Activated naive CD4-positive, alpha-beta T cell treated with anti-CD3 and anti-CD28 coated beads, Interleukin-2, amount 50 U/mL, for 16 hours (primary cell): Measurements from ENCODE around the gene IBA57.
"Not testable (repeated sequence)": the region's sequence is repeated elsewhere in the genome, so short reads cannot be mapped to it uniquely, and the experiment has no call there.

Experiments used
- DNase-seq: peaks from one replicate; pipeline ENCODE4 v3.0.0-alpha.2; 2020

The IBA57 gene

DNA sequence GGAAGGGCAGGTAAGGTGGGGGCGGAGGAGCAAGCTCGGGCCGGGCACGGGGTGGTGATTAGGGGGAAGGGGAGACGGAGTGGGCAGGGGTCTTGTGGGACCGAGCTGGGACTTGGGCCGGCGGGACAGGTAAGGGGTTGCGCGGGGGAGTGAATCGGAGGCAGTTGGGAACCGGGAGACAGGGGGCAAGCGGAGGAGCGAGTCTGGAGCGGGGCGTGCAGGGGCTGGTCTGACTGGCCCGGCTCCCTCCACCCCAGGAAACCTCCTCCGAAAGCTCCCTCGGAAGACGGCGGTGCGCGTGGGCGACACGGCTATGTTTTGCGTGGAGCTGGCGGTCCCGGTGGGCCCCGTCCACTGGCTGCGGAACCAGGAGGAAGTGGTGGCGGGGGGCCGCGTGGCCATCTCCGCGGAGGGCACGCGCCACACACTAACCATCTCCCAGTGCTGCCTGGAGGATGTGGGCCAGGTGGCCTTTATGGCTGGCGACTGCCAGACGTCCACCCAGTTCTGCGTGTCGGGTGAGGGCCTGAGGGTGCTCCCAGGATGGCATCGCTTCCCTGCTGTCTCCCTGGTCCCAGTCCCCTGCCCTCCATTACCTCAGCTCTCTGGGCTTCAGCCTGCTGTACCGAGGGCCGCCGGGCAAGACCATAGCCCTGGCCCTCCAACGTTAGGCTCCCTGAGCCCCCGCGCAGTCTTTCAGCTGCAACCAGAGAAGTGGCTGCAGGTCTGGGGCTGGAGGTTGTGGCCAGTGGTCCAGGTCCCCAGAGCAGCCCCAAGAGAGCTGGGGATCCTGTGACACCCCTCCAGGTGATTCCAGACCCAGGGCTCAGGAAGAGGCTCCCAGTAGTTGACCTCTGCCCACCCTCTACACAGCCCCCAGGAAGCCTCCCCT is 48.6 kb downstream of the IBA57 start:
- no peak for DNase-seq

- no peak for DNase-seq
Observed at GRCh38 chr1:228214921-228215662, 49.5 kb downstream of the IBA57 start.

DNA sequence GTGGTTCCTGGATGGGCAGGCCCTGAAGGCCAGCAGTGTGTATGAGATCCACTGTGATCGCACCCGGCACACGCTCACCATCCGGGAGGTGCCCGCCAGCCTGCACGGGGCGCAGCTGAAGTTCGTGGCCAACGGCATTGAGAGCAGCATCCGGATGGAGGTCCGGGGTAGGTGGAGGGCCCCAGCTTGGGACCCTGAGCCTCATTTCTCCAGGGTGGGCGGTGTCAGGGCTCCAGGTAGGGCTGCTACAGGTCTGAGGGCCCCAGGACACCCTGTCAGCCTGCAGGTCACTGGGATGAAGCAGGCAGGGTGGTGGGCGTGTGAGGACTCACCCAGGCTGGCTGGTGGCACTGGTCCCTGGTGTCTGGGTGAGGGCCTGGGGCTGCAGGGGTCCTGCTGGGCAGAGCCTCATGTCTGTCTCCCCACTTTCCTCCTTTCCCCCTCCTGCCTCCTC is 50.1 kb downstream of the IBA57 start:
- DNase-seq = no peak

DNA sequence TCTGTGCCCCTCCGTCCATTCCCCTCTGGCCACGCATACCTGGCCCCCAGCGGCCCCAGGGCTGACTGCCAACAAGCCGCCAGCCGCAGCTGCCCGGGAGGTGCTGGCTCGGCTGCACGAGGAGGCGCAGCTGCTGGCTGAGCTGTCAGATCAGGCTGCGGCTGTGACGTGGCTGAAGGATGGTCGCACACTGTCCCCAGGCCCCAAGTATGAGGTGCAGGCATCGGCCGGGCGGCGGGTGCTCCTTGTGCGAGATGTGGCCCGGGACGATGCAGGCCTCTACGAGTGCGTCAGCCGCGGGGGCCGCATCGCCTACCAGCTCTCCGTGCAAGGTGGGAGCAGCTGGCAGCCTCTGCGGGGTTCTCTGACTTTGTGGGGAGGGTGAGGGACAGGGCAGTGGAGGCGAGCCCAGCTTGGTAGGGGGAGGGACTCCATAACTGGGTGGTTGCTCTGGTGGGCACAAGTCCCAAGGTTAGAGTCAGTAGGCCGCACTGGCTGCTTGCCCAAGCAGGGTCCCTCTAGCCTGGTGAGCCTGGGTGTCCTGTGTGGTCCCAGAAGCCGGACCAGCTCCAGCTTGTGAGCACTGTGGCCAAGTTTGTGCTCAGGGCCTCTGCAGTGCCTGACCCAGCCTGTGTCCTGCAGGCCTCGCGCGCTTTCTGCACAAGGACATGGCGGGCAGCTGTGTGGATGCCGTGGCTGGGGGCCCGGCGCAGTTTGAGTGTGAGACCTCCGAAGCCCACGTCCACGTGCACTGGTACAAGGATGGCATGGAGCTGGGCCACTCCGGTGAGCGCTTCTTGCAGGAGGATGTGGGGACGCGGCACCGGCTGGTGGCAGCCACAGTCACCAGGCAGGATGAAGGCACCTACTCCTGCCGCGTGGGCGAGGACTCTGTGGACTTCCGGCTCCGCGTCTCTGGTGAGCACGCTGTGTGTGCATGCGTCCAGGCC is 51.0 kb downstream of the IBA57 start:
- DNase-seq = no peak

DNA sequence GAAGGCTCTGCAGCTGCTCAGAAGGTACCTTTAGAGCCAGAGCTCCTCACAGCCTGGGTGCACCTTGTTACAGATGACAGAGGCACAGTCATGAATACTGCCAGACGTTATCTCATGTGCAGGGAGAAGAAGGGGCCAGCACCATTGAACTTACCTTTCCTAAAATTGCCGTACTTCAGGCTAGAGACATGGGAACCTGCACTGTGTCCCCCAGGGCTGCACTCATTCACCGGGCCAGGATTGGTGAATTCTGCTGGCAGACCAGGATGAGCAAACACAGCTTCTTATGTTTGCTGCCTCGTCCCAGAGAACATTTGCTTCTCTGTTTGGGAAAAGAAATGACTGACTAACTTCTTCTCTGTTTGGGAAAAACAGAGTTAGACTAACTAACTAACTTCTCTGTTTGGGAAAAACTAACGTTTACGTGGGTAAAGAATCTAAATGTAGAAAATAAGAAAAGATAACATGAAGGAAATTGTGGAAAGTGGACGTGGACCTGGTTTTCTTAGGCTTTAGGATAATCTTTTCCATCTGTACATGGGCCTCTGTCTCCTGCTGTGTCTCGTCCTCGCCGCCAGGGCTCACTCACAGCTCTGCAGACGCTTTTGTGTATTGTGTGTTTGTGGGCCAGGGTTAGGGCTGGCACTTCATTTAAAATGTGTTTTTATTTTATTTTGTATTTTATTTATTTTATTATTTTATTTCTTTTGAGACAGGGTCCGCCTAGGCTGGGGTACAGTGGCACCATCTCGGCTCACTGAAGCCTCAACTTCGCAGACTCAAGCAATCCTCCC is 52.1 kb downstream of the IBA57 start:
- DNase-seq = no peak

DNA sequence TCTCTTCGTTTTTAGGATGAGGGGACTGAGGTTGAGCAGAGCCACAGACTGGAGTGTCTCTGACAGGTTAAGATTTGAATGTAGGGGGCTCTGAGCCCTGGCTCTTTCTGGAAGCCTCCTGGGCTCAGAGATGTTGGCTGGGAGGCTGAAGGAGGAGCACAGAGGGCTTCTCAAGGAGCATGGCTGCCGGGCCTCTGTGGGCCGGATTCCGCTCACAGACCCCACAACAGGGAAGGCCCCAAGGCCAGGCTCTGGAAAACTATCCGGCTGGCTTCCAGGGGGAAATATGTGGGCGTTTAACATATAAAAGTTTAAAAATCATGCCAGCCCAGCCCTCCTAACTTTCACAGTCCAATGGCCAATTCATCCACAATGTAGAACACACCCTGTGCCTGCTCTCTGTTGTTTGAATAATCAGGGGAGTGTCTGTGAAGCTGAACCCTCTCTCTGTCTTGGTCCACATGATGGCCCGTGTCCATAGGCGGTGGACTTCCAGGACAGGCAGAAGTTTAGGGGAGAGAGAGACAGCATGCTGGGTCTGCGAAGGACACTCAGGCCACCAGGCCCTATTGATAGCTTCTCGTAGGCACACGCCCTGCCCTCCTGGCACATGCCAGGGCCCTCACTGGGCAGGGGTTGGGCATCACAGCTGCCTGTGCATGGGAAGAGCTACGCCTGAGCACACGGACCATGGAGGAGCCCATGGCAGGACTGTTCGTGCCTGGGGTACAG is 53.1 kb downstream of the IBA57 start:
- DNase-seq = no peak

DNA sequence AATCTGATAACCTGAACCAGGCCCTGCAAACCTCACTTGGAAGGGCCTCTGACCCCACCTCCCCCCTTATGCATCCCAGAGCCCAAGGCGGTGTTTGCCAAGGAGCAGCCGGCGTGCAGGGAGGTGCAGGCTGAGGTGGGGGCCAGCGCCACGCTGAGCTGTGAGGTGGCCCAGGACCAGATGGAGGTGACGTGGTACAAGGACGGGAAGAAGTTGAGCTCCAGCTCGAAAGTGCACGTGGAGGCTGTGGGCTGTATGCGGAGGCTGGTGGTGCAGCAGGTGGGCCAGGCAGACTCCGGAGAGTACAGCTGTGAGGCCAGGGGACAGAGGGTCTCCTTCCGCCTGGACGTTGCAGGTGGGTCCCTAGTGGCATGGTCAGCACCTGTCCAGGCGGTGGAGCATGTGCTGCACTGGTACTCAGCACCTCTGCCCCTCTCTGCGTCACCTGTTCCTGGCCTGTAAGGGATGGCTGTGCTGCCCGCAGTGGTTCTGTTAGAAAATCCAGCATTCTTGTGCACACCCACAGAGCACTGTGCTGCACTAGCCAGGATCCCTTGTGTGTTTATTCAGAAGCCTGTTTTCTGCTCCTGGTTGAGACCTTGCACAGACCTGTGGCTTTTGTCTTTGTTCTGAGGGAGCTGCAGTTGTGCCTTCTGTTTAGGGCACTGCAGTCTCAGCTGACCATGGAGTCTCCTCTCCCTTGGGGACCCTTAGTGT is 53.8 kb downstream of the IBA57 start:
- DNase-seq = no peak

DNA sequence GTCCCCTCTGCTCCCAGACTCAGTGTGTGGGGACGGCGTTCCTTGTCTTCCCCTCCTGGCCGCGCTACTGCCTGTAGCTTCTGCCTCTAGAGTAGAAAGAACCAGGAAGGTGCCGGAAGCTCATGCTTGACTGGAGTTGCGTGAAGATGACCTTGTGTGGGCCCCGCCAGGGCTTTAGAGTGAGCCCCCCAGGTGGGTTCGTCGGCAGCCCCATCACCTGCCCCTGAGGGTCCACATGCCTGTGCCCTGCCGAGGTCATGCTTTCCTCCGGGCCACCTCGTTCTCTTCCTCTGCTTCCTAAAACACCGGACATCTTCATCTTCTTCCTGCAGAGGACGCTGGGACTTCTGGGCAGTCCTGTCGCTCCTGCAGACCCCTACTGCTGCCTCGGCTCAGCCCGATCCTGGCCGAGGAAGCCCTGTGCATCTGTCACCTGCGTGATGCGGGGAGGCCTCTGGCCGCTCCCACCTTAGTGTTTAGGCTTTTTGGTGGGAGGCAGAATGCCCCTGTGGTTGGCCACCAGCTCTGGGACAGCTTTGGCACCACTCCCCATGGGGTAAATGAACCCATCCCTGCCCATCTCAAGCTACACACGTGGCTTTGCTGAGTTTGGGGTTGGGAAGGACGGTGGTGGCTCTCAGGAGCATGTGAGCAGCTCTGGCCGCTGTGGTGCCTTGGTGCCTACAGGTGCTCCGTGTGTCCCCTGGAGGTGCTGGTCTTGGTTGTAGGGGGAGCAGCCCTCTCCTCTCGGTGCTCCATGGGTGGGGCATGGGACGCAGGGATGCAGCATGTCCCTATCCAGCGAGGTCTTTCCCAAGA is 54.6 kb downstream of the IBA57 start:
- DNase-seq = no peak

DNA sequence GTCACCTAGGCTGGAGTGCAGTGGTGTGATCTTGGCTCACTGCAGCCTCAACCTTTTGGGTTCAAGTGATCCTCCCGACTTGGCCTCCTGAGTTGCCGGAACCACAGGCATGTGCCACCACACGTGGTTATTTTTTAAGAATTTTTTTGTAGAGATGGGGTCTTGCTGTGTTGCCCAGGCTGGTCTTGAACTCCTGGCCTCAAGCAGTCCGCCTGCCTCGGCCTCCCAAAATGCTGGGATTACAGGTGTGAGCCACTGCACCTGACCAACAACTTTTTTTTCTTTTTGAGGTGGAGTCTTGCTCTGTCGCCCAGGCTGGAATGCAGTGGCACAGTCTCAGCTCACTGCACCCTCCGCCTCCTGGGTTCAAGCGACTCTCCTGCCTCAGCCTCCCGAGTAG is 55.5 kb downstream of the IBA57 start:
- not testable (repeated sequence) for DNase-seq

DNA sequence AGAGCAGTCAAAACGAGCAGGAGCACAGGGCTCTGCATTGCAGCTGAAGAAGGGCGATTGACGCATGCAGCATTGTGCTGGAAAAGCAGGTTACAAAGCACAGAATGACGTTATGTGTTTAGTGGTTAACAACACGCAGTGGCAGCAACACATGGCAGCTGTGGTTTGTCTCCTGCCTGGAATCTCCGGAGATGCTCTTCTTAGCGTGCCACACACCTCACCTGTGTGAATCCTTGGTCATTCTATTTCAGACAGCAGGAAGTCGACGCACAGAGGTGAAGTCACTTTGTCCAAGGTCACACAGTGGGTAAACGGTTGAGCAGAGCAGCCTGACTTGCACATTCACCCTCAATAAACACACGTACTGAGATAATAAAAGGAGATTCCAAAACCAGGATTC is 56.9 kb downstream of the IBA57 start:
- no peak for DNase-seq

DNA sequence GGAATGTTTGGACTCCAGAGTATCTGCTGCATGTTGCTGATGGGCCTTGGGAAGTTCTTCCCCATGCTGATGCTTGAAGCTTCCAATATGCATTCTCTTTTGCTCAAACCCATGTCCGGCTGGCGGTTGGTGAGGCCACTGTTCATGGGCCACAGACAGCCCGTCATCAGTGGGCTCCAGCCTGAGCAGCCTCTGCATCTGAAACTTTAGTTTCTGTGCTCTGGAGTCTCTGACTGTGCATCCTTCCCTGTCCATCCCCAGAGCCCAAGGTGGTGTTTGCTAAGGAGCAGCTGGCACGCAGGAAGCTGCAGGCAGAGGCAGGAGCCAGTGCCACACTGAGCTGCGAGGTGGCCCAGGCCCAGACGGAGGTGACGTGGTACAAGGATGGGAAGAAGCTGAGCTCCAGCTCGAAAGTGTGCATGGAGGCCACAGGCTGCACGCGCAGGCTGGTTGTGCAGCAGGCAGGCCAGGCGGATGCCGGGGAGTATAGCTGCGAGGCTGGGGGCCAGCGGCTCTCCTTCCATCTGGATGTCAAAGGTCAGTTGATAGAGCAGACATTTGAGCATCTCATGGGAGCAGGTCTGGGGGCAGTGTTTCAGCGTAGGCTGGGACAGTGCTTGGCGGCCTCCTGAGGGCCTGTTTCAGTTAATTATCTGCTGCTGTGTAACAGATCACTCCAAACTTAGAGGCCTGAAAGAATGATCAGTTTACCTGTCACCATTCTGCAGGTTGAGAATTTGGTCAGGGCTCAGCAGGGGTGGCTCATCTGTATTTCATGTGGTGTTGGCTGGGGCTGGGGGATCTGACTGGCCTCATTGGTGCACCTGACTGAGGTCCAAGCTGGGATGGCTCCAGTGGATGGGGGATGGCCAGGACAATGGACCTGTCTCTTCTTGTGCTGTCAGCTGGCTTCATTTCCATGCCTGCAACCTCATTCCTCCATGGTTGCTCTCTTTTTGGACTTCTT is 58.9 kb downstream of the IBA57 start:
- DNase-seq = no peak

GRCh38 chr1:228225165-228225710 is 59.6 kb downstream of the IBA57 start:
- no peak for DNase-seq

- DNase-seq = no peak
Observed at GRCh38 chr1:228225740-228226139, 60.1 kb downstream of the IBA57 start.

- no peak for DNase-seq
Observed at GRCh38 chr1:228226141-228226874, 60.7 kb downstream of the IBA57 start.

DNA sequence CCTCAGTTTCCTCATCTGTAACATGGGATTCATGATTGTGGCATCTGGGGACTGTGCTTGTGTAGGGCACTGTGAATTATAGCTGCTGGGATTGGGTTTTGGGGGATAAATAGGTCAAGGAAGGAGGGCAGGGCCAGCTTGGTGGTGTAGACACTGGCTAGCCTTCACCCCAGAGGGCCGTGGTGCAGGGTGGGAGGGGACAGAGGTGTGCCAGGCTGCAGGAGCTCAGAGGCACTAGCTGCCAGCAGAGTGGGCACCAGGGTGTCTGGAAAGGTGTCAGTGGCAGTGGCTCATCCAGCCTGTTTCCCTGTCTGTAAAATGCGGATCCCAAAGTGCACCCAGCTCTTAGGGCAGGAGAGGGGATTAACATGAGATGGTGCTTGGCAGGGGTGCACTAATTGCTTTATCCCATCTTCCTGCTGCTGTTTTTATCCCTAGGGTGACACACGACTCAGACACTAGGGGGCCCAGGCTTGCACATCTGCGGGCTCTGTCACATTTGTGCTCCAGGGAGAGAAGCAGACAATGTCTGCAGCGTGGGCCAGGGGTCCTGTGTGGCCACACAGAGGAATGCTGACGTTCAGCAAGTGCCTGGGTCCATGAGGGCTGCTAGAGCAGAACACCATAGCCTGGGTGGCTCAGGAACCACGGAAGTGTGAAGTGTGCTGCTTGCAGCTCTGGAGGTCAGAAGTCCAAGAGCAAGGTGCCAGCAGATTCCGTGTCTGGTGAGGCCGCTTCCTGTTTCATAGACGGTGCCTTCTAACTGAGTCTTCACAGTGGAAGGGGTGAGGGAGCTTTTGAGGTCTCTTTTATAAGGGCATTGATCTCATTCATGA is 61.6 kb downstream of the IBA57 start:
- DNase-seq = no peak

DNA sequence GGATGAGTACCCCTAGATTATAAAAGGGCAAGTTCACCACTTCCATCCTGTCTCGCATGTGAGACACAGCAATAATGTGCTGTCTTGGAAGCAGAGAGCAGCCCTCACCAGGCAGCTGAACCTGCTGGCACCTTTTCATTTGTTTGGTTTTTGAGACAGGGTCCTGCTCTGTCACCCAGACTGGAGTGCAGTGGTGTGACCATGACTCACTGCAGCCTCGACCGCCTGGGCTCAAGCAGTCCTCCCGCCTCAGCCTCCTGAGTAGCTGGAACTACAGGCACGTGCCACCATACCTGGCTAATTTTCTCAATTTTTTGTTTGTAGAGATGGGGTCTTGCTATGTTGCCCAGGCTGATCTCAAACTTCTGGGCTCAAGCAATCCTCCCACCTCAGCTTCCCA is 62.5 kb downstream of the IBA57 start:
- not testable (repeated sequence) for DNase-seq
